NCI-H2196 treated with DMSO at 0.1 percent for 48 hours (cell line): ENCODE data around the gene SLC6A11.

Experiments used
- DNase-seq: peaks from one replicate; lab custom pipeline; 2025; ENCODE audit not compliant: unreplicated experiment; lab: John Stamatoyannopoulos, UW

The SLC6A11 gene

DNA sequence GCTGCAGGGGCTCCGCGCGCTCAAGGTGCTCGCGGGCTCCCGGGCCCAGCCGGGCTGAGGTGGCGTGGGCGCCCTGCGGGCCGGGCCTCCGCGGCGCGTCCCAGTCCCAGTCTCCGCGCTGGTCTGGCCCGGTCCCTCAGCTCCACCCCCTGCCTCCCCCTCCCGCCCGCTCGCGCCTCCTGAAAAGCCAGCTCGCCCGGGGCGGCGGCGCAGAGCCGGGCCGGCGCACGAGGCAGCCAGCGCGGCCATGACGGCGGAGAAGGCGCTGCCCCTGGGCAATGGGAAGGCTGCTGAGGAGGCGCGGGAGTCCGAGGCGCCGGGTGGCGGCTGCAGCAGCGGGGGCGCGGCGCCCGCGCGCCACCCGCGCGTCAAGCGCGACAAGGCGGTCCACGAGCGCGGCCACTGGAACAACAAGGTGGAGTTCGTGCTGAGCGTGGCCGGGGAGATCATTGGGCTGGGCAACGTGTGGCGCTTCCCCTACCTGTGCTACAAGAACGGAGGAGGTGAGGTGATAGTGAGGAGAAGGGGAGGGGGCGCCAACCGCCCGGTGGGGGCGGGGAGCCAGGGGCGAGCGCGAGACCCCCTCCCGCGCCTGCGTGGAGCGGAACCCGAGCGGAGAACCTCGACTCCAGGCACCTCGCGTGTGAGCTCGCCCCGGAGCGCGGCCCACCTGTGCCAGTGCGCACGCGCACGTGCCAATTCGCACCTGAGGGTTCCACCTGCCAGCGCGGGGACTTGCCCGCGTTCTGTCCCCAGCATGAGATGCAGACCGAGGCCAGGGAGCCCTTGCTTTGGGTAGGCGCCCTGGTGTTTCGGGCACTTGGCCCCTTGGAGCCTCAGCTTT, at the start of gene SLC6A11:
Gene SLC6A11 (plus strand): TSS at position 210 of the 844 bp plus-strand sequence. CDS start 38 bp downstream, at position 248.
- no peak for DNase-seq

DNA sequence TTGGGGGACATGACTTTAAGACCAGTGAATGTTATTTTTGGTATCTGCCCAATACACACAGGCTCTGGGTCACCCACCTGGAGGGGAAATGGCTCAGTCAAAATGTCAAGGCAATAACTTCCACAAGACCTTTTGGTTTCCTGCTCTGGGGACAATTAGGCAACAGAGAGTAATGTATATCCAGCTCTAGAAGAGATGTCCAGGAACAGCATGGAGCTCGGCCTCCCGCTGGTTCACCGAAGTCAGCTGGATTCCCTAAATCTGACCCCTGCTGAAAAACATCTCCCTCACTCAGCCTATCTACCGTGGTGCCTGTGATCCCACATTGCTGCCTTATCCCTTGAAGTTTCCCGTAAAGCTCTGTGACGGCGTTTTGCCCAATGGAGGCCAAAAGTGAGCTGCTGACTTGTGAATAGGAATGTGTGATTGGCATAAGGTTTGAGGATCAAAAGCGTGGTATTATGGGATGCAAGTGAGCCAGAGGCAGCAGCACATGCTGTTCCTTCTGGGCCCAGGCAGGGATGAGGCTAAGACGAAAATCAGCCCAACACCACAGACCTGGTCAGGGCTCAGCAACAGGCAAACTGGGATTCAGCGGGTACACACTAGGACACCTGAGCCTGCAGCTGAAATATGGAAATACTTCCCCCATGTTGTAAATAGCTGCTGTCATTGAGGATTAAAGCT, 47.2 kb upstream of the SLC6A11 start:
- no peak for DNase-seq

DNA sequence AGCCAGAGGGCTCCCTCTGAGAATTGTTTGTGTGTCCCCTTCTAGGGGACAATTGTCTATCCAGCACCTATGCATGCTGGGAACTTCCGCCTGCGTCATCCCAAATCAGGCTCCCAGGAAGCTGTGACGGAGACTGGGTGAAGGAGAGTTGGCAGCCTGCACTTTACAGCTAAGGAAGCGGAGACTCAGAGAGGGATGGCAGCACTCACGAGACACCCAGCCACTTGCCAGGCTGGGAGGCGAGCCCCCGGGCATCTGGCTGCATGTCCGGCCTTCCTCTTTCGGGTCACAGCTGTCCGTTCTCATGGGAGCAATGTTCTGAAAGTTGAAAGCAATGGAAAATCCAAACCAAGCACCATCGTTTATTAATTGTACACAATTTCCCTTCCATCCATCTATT, 45.5 kb upstream of the SLC6A11 start:
- DNase-seq = no peak

DNA sequence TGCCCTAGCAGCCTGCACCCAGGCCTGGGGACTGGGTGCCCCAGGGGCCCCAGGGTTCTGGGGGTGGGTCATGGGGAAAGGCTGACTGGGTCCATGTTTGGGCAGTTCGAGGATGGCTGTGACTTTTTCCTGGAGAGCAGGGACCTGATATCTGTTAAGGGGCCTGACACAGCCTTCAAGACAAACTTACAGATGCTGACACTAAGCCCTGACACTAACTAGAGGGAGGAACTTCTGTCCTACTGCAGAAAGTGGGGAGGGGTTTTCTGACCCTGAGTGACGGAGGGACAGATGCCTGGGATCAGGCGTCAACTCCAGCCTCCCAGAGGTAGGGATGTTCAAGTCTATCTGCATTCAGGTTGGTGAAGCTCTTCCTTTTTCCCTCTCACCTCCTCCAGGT, 45.0 kb upstream of the SLC6A11 start:
- no peak for DNase-seq

DNA sequence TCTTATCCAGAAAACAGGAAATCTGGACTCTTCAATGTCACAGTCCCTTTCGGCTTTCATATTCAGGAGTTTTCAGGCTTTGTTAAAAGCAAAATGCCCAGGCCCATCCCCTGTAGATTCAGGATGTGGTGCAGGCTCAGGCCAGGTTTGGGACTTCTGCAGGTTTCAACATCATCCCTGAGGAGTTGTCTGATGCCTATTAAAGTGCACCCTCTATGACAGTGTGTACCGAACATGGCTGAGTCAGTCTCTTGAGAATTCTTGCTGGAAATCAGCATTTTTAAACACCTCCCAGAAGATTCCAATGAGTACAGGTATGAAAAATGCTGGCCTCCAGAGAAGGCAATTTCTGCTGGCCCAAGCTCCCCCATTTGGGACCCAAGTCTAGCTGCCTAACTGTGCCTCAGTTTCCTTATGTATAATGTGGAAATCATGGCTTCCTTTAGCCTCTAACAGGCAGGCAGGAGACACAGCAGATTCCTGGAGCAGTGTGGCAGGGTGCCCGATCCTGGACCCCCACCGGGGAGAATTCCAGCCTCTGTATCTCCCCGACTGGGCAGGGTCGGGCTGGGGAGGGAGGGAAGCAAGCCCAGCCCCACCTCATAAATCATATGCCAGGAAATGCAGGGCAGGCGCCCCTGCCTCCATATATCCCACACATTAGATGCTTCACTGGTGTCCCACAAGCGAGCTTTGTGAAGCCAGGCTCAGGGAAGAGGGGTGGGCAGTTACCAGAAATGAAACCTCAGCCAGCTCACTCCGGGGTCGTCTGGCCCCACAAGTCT, 44.4 kb upstream of the SLC6A11 start:
- no peak for DNase-seq

DNA sequence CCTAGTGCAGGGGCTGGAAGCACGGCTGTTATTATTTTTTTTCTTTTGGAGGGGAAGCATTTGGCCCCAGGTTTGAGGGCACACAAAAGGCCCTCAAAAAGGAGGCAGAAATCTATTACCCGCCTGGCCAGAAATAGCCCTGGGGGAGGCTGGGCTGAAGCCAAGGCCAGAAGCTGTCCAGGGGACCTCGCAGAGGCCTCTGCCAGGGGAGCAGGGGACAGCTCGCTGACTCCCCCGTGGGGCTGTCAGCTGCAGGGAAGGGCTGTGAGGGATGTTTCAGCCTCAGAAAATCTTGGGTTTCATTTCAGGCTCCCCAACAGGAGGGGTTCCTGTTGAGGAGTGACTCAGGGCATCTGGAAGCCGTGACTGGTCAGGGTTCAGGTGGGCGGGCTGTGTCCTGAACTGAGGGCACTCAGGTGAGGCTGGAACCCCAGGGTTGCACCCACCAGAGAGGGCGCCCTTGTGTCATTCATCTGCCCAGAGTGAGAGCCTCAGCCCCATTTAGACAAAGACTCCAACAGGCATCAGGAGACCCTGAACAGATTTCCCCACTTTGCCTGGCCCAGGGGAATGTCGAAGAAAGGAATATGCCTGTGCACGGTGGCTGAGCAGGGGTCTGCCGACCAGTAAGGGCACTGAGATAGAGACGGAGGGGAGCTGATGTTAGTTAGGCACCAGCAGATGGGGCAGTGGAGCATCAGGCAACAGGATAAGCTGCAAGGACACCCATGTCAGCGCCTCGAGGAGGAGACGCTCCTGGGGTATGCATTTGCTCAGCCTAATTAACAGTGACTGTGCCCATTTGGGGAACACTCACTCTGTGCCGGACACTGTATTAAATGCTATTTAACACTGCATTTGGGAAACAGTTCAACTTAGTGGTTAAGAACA, 43.5 kb upstream of the SLC6A11 start:
- DNase-seq = no peak

DNA sequence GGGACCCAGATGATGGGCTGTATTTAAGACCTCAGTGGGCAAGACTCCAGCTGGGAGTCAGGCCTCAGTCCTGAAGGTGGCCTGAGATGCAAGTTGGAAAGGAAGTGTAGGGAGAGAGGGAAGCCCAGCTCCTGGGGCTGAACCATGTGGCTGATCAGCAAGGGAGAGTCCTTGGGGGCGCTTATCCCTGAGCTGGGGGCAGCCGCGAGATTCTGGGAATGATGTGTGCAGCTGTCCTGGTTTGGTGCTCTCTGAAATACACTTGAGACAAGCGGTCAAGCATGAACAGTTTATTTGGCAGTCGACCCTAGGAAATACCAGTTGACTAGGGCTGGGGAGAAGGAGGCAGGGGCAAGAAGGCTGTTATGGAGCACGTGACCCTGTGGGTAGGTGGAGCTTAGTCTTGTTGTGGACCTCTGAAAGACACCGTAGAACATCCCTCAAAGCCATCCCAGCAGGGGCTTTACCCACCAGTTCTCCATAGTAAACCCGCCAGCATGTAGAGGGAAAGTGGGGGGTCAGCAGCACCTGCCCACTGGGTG, 41.8 kb upstream of the SLC6A11 start:
- no peak for DNase-seq

DNA sequence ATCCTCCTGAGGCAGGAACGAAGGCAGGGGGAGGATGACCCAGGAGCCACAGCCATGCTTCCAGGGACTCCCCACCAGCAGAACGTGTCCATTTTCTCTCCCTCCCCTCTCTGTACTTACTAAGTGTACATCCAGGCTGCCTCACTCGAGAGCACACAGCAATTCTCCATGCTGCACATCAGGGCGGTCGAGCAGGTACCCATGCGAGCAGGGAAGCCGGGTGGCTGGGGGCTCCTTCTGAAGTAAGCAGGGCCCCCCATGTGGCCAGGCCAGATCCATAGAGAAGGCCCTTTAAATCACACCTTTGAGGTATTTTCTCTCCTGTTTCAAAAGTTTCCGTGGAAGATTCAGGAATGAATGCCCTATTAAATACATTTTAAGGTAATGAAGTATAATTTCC, 41.2 kb upstream of the SLC6A11 start:
- no peak for DNase-seq

DNA sequence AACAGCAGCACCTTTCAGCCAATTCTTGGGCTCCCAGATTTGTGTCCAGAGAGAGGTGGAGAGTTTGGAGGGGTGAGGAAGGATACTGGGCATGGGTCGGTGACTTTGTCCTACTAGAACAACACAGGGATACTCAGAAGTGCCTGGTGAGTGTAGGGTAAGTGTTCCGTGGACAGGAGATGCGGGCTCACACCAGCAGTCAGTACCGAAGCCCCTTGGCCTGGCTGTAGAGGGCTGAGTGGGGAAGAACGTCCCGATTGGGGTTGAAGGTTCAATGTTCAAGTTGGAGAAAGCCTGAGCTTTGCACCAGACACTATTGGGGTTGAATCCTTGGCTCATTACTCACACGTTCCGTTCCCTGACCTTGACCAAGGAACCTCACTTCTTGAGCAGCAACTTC, 40.8 kb upstream of the SLC6A11 start:
- DNase-seq = no peak

DNA sequence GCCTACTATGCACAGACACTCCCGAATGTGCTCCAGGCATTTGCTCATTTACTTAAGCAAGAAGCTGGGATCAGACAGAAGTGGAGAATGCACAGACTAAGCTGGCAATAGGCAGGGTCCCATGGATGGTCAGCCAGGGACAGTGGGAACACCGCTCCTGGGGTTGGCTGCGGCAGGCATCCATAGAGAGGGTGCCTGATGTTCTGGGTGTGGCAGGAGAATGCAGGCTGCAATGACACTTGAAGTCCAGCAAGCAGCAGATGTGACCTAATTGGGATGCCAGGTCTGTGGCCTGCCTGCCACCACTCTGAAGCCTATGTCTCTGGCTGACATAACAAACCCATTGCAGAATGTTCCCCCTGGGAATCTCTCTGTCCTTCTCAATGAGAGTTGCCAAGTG, 40.2 kb upstream of the SLC6A11 start:
- no peak for DNase-seq

DNA sequence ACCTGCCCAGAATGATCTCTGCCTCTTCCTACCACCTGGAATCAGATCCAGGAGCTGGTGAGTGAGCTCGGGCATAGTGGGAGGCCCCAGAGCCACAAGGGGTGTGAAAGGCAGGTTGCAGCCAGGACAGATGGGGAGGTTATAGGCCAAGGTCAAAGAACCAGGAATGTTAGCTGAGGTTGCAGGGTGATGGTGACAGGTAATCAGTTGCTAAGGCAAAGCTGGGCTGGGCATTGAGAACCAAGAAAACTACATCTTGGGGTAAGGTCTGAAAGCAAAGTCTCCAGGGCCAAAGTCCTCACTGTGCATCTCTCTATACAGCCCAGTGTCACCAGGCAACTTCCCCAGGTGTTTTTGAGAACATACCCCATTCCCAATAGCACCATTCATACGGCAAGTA, 38.4 kb upstream of the SLC6A11 start:
- no peak for DNase-seq

DNA sequence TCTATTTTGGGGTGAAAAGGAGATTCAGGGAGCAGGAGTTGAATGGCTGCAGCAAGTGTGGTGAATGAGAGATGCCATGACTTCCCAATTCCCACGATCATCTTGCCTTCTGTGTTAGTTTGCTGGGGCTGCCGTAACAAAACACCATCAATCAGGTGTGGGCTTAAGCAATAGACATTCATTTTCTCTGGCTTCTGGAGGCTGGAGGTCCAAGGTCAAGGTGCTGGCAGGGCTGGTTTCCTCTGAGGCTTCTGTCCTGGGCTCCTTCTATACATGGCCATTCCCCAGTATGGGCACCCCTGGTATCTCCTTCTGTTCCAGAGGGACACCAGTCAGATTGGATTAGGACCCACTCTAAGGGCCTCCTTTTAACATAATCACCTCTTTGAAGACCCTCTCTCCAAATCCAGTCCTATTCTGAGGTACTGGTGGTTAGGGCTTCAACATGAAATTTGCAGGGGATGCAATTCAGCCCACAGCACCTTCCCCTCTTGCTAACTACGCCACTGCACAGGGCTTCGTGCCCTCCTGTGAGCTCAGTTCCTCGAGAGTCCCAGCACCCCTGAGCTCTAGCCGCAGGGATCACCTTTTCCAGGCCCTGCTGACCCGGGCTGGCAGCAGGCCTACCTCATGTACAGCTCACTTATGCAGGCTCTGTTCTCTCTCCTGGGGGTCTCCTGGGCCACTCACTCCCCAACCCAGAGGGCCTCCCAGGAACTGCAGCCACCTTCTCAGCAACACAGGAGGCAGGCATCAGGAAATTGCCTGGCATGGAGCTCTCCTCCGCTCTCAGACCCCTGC, 37.3 kb upstream of the SLC6A11 start:
- DNase-seq = no peak

DNA sequence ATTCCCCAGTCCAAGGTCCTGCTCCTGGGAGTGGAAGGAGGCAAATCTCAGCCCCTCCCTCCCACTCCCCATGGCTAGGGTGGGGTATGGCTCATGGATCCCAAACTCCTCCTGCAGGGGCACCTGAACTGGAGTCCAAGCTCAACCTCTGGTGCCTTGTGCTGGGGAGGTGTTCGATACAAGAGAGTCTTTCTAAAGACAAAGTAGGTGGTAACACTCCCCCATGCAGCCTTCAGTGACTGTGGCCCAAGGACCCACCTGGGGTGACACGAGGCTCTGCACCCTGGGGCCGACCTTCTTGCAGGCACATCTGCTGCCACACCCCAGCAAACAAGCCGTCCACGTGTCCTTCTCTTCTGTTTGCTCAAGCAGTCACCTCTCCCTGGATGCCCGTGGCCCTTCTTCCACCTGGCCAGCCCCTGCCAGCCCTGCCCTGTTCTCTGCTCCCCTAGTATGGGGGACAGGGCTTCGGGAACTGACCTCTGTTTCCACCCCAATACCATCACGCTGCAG, 36.7 kb upstream of the SLC6A11 start:
- no peak for DNase-seq

DNA sequence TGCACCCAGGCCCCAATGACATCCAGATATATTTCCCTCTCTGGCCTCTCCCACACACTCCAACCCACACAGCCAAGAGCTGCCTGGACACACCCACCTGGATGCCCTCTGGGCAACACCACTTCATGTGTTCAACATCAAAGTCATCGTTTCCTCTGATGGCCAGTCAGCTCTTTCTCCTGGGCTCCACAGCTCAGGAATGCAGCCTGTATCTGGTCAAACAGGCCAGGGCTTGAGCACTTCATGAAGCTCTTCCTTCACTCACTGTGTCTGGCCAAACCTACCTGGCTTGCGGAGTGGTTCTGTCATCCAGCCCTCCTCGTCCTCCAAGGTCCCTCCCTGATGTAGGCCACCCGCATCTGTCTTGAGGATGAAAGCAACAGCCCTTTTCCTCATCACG, 35.8 kb upstream of the SLC6A11 start:
- no peak for DNase-seq

DNA sequence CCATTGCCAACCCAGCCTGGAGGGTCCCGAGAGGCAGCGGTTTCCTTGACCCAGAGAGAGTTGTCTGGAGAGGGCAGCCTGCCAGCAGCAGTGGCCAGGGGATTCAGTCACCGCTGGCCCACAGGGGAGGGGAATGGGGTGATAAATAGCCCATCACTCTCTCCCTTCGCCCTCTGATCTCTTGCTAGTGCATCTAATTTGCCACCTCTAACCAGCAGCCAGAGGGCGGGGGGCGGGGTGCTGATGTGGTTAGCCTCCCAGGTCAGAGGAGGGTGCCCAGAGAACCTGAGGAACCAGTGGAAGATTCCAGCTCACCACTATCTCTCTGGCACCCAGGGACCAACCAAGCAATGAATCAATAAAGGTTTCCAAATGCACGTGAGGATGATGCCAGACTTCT, 35.1 kb upstream of the SLC6A11 start:
- no peak for DNase-seq

DNA sequence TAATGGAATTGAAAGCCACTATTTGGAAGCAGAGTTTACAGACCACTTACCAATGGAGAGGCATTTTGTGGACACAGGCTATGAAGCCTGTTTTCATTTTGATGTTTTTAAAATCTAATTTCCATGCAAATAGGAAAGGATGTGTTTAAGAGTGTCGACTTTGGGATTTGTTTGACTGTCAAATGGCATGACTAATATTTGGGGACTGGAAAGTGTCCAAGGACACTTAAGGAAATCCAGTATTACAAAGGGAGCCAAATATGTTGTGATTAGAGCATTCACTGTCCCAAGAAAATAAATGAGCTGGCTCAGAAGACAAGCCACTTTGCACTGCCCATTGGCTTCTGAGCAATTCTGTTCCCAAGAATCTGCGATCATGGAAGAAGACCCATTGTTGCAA, 34.0 kb upstream of the SLC6A11 start:
- DNase-seq = no peak

DNA sequence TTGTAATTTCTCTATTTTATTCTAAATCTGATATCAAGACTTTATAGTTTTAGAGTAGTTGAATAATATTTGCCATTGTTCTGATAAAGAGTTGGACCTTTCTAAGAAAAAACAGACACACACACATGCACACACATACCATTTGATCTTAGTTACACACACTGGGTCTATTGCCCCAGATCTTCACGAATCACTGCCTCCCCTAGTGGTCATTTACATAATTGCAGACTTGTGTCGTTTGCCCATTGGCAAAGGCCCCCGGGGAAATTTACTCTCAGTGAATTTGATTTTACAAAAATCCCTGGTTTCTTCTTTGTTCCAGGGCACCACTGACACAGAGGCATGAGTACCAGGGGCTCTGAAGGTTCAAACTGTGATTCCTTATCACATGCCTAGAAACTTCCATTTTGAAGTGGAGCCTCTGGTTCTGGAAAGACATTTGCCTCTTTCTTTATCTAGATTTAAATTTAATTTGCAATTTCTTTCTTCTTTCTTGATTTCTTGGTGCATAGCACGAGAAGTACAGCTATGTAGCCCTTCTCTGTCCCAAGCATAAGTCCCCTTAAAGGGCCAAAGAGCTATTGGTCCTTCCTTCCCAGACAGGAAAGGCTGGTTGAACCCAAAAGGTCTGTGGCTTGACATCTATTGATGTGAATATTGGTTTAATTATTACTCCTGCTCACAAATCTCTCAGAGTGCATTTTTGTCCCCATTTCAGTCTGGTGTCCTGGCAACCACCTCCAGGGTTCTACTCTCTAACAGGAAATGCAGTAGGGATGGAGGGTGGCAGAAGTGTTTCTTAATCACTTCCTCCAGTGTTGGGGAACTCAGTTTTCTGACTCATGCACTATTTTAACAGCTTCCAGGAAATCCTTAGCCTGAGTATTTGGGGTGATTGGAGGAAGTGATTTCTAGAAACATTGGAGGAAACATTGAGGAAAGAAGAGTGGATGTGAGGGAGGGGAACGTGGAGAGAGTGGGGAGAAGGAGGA, 32.4 kb upstream of the SLC6A11 start:
- DNase-seq = no peak

DNA sequence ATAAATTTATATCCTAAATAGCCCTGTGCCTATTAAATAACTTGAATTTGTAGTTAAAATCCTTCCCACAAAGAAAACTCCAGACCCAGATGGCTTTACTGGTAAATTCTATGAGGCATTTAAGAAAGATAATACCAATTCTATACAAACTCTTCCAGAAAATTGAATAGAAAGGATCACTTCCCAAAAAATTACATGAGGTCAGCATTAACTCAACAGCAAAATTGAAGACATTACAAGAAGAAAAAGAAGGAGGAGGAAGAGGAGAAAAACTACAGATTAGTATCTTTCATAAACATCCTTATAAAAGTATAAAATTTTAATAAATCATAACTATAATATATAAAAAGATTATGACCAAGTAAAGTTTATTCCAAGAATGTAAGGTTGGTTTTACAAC, 29.4 kb upstream of the SLC6A11 start:
- DNase-seq = no peak
